ENCODE measurements around the gene IRX2.

IRX2 gene

DNA sequence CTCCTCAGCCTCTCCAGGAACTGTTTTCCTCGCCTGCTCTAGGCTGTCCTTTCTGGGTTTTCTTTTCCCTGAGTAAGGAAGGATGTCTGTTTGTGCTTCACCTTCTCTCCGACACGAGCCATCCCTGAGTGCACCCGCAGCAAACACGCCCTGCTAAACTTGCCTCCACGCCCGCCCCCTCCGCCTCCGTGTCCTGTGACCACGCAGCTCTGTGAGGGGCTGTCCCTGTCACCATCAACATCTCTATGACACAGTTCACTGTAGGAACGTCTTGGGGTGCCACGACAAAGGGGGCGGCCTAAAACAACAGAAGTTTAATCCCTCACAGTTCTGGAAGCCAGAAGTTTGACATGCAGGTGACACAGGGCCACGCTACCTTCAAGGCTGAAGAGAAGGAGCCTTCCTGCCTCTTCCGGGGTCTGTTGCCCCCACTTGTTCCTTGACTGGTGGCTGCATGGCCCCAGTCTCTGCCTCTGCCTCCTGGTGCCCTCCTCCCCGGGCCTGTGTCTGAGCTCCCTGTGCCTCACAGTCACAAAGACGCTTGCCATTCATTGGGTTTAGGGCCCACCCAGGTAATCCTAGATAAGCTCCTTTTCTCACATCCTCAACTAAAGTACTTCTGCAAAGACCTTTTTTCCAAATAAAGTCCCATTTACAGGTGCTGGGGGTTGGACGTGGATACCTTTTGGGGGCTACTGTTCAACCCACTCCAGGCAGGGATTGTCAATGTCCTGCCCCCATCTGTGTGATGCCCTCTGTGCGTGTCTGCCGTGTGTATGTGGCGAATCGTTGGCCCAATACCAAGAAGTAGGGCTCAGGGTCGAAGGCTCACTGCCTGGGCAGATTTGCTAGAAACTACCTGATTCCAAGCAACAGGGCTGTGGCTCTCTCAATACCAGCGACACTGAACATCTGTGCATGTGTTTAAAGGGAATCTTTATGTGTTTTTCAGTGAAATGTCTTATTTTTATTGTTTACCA, 39.7 kb downstream of the IRX2 start:
- no peak for DNase-seq

DNA sequence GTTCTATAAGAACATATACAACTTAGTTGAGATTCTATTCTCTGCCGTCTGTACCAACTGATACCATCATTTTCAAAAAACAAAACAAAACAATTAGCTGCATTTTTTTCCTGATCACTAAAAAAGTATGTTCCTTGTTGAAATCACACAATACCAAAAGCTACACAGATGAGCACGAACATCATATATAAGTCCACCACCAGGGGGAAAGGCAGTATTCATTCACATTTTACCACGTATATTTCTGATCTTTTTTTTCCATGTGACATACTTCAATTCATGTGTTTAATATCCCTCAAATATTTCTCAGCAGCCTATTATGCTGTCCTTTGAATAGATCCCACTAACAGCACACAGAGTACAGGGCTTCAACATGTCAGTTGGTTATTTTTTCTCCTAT, 40.6 kb downstream of the IRX2 start:
- no peak for DNase-seq

DNA sequence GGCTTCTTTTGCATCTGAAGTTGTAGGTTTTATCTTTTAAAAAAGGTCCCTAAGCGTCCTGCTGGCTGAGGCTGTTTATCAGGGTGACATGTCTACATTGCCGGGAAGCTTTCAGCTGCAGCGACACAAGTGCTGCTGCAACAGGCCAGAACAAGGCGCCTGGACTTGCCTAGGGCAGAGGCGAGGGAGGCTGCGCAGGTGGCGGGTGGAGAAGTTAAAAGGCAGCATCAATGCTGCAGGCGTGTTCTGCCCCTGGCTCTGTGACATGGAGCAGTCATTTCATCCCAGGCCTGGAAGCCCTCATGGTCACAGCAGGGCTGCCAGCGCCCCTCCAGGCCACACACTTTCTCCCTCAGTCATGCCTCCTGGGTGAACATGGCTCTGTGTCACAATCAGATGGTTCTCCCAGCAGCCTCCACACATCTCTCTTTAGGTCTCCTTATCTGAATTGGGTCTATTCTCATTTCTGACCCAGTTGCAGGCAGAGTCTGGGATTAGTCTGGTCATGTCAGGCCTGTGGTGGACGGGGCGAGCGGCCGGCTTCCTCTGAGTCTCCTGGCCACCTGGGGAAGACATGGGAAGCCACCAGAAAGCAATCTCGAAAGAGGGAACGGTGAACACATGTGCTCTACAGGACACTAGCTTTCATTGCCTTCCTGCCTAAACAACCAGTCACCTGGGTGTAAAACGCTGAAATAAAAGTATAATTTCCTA, 41.3 kb downstream of the IRX2 start:
- no peak for DNase-seq

DNA sequence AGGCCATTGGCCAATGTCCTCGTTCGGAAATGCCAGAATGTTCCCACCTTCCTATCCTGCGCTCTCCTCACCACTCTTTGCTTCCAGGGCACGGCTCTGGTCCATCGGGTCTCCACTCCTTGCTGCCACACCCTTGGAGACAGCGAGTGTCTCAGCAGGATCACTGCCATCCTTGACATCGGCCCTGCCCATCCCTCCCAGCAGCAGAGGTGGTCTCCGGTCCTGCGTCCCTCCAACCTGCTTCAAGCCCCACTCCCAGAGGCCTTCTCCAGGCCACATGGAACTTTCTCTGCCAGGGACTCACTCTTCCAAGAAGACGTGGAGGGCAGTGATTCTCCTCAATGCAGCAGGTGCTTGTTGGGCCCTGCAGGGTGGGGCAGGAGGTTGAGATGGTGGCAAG, 42.7 kb downstream of the IRX2 start:
- no peak for DNase-seq

DNA sequence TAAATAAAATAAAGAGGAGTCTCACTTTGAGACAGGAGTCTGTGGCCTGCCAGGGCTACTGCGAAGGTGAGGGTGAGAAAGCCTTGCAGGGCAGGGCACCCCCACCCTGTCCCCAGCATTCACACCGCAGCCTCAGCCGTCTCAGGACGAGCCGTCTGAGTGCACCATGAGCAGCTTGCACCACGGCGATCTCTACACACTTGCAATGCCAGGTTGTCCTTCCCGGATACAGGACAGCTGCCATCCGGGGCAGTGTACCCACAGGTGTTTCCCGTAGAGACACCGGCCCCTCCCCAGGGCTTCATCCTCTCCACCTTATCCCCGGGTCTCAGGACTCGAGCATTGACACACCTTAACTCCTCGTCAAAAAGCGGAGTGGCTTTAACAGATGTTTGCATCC, 43.3 kb downstream of the IRX2 start:
- DNase-seq: no peak

DNA sequence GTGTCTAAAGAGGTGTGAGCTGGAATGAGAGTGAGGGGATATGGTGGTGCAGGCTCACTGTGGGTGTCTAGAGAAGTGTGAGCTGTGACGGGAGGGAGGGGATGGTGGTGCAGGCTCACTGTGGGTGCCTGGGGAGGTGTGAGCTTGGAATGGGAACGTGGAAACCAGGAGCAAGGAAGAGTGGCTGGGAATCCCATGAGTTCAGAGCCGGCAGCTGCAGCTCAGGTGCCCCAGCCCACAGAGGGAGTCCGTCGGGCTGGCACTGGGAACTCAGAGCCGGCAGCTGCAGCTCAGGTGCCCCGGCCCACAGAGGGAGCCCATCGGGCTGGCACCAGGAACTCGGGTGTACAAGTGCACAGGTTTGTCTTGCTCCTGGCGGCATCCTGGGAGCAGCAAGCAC, 45.6 kb downstream of the IRX2 start:
- DNase-seq: no peak

DNA sequence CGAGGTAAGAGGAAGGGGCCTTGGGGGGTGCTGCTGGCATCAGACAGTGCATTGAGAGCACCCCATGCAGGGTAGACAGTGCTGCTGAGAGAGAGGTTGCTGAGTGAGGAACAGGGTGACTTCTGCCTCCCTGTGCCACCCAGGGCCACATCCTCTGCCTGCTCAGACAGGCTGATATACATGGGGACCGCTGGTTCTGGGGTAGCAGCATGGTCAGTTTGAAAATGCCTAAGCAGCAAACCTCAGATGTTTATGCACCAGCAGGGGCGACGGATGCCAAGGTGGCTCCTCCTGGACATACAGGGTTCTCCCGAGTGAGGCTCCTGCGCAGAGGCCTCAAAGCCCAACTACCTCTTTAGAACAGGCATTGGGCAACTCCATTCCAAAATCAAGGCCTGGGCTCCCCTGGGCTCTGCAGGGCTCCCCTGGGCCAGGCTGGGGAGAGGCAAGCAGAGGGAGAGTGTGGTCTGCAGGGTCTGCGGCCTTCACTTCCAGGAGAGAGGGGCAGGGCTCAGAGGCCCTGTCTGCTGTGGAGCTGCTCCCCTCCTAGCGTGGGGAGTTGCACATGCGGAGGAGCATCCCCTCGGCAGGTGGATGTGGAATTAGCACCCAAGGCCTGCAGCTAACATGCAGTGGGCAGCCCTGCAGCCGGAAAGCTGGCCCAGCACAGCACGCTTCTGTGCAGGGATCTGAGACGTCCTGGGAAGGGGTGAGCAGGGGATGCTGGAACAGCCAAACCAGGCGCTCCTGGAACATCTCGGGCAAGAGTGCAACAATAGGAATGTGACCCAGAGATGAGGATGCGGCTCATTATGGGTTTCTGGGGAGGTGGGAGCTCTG, 46.5 kb downstream of the IRX2 start:
- no peak for DNase-seq

DNA sequence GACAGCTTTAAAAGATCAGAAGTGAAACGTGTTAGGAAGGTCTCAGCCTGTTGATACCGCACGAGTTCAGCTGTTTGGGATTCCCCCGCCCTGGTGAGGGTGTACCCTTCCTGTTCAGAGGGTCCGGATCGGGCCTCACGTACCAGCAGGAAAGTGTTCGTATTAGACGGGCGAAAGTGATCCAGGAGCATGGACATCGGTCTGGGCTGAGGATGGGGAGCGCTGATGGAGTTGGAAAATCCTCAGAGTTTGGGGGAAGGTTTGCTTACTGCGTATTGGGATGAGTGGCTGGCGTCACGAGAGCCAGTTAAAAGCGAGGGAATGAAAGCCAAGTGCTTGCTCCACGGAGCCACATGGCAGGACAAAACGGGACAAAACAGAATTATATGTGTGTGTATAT, 47.4 kb downstream of the IRX2 start:
- no peak for DNase-seq

DNA sequence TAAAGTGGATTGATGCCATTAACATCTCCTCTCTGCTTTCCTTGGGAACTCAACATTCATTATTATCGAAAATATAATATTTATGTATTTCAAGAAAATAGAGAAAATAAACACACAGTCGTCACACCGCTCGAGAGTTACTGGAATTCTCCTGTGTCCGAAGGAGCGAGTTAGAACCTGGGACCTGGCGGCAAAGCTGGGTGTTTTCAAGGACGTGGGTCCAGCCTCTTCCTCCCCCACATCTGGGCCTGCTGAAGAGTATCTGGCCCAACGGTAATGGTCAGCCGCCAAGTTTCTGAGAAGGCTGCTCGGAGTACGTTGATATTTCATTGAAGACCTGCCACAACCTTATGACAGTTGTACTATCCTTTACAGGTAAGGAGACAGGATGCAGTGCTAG, 47.9 kb downstream of the IRX2 start:
- no peak for DNase-seq

DNA sequence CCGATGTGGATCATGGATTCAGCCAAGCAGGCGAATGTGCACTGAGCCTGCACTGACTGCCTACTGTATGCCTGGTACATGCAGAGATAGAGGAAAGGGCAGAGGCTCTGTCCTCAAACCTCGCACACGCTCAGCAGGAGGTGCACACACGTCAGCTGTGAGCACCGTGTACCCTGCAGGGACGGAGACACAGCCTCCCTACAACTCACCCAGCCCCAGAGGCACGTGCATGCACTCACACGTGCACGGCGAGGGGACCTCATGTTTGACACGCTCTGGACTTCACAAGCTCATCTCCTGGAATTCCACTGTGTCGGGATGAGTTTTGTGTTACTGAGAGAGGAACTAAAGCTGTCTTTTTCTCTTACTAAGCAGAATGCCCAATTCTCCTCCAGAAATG, 48.4 kb downstream of the IRX2 start:
- DNase-seq: no peak

DNA sequence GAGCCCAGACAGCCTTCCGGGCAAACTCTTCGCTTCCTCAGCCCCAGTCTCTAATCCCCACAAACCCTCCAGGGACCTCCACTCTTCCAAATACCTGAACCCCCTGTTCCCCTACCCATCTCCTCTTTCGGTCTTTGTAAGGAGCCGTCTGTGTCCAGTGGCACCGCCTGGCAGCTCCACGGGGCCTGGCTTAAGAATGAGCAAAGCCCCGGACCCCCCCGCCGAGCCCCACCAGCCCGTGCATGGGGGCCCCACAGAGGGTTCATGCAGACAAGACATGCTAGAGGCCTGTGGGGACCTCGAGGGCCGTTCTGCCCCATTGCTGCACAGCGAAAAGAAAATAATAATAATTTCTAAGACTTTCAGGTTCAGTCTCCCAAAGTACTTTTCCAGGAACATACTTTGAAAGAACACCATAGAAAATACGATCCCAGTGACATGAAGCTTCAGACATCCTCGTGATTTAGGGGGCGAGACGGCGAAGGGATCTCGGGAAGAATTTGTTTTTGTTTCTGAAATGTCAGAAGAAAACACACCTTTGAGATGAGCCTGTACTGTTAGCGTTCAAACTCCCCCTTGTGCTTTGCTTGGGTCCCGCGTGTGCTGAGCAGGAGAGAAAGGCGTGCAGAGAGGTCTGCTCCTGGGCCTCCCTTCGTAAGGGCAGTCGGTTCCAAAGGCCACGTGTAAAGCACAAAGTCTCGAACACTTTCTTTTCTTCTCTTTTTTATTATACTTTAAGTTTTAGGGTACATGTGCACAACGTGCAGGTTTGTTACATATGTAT, 49.2 kb downstream of the IRX2 start:
- DNase-seq: no peak

DNA sequence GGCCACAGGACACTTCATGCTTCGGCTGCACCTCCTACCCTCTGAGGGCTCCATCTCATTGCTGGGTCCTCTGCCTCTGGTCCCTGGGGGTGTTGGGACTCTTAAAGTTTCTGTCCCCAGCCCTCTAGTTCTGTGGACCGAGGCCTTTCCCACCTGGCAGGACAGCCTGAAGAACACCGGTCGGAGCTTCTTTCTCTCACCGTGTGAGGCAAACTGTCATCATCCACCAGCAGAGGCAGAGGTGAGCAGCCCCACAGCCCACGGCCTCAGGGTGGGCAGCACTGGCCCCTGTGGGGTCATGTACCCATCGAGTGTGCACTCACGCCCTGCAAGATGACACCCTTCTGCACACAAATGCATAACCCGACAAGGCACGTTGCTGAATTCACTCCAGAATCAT, 49.9 kb downstream of the IRX2 start:
- DNase-seq: no peak

DNA sequence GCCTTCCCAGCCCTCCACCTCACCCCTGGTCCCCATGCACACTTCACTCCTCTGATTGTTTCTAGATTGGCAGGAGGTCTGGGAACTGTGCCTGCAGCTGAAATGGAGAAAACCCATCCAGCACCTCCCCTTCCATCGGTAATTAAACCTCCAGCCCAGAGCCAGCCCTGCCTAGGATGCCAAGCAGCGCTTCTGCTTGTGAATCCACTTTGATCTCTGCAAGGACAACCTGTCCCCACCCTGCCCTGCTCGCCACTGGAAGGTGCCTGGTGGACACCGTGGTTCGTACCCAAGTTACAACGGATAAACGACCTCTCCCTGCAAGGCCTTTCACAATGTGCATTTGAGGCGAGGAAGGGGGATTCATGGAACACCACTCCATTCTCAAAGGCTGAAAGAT, 50.6 kb downstream of the IRX2 start:
- DNase-seq: no peak

DNA sequence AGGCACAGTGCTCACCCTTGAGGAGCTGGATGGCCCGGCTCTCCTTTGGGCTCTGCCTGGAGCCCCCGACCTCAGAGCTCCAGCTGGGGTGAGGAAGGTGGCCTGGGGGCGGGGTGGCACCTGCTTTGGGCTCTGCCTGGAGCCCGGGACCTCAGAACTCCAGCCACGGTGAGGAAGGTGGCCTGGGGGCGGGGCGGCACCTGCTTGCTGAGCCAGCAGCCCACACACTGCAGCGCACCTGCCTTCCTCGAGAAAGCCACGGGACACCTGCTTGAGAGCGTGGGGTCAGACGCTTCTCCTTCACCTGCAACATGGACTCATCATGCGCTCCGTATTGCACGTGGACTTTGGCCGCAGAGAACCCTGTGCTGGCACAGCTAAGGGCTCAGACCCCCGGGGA, 51.8 kb downstream of the IRX2 start:
- no peak for DNase-seq

DNA sequence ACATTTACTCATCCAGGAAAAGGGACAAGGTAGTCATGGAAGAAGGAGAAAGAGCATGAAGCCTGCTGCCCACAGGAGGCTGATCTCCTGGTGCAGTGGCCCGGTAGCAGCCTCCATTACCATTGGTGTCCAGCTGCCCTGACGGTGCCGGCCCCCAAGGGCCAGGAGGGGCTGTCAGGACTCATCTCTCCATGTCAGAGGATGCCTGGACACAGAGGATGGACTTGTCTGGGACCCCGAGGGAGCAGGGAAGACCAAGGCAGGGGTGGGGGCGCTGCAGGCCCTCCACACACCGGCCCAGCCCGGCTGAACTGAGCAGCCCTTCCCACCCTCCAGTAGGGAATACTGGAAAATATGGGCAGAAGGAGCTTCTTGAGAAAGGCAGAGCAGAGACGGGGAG, 52.2 kb downstream of the IRX2 start:
- no peak for DNase-seq

DNA sequence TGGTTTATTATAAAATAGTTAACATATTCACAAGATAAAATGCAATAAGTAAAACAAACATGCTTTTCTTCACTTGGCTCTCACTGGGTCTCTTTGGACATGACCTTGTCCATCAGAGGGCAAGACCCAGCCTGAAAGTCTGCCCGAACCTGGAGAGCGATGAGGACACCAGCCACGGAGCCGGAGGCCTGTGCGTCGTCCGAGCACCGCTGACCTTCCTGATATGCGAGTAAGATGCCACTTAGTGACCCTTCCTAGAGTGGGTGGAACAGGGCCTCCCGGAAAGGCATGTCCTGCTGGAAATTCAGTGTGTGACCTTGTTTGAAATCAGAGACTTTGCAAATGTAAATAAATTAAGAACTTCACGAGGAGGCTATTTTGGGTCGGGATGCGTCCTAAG, 52.9 kb downstream of the IRX2 start:
- DNase-seq: no peak

DNA sequence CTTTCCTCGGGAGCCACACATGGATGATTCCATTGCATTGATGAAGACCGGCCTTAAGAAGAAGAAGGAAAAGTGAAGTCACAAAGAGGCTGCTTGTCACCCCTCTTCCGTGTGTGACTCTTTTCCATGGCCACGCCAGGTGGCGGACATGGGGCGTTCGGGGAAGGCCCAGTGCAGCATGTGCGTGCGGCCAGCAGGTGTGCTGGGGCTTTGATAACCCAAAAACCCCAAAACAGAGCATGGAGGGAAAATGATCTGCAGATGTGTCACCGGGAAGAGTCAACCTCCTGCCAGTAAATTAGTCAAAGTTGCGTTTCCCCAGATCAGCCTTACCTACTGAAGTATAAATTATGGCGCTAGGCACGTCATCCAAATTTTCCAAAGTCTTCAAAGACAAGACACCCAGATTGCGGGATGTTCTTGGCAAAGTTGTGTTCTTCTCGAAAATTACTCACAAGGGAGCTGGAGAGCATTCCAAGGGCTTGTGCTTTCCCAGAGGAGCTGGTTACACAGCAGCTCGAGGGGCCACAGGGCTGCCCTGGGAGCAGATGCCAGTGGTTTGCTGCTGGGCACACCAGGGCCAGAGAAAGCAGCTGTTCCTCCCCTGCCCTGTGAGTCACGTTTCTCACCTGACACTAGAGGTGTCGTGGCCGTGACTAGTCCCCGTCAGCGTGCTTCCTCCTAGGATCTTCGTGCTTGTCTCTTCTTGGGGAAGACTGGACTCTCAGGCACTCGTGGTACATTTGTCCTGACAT, 53.9 kb downstream of the IRX2 start:
- DNase-seq: no peak

DNA sequence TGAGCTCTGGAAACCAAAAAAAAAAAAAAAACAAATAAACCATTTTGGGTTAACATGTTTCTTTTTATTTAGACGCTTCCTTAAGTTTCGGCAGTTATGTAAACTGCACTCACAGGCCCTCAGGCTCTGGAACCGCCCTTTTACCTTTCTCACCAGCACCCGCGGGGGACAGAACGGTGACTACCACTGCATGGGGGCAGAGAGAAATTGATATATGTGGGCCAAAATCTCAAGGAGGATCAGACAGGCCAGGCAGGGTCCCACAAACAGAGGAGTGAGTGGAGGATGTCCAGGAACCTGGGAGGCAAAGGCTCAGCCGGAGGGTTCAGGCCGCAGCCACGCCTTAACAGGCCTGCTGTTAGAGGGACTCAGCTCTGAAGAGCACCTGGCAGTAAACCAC, 54.4 kb downstream of the IRX2 start:
- DNase-seq: no peak
